IgD-negative memory B cell (primary cell): Measurements from ENCODE around the gene GCKR. TPM values are rescaled to one million over a fixed set of nuclear protein-coding genes. Genes with fewer than 3 reads are reported as not detected.

Source experiments
- H3K27ac Mint-ChIP-seq, 3 donors: one replicate each; pipeline ENCODE4 v1.8.0; 2020 to 2022; ENCODE audit warnings: mild to moderate bottlenecking in 3 of 3, mixed read lengths in 3 of 3, moderate library complexity in 1 of 3
- H3K27me3 Mint-ChIP-seq: one replicate; pipeline ENCODE4 v1.8.0; 2021; ENCODE audit warnings: mixed read lengths
- H3K36me3 Mint-ChIP-seq: one replicate; pipeline ENCODE4 v1.8.0; 2020; ENCODE audit warnings: mild to moderate bottlenecking, mixed read lengths
- H3K4me1 Mint-ChIP-seq, 3 donors: one replicate each; pipeline ENCODE4 v1.8.0; 2020 to 2022; ENCODE audit warnings: mixed read lengths in 3 of 3, mild to moderate bottlenecking in 1 of 3
- H3K4me3 Mint-ChIP-seq, 4 donors: one replicate each; pipeline ENCODE4 v1.8.0; 2020 to 2022; ENCODE audit warnings: mild to moderate bottlenecking in 4 of 4, mixed read lengths in 4 of 4, moderate library complexity in 3 of 4
- H3K9me3 Mint-ChIP-seq, 3 donors: one replicate each; pipeline ENCODE4 v1.8.0; 2020 to 2021; ENCODE audit warnings: mixed read lengths in 3 of 3, mild to moderate bottlenecking in 1 of 3
- polyA plus RNA-seq: library from polyadenylated mRNA; unstranded; fragments of 300-500 nt; fragmentation: Illumina TruSeq; gene quantifications from one replicate; pipeline ENCODE4 v1.2.3, GENCODE V29; 2021

Gene GCKR
- not detected for polyA plus RNA-seq

GRCh38 chr2:27496357-27497287 is at the start of gene GCKR:
Gene GCKR, plus strand, starts transcription at chr2:27496839. Its CDS starts 66 bp downstream, at chr2:27496905.
- Mint-ChIP-seq H3K27ac (peak within 1 kb of the TSS in 1 of 3 donors; percentile 41), H3K4me3 (peak within 1 kb of the TSS; percentile 2 to 72 (median 56)), H3K4me1 (peaks cover 3 to 8% (median 5%) of the 10 kb centered on the region in 3 donors), H3K27me3 (peaks cover 42% of the 10 kb centered on the region), H3K9me3 (no peaks in the 10 kb centered on the region), H3K36me3 (no peaks in the 10 kb centered on the region)

- H3K36me3 Mint-ChIP-seq = peaks cover 4% of the 10 kb centered on the region
- no peak overlapping the region for H3K4me3 Mint-ChIP-seq
- no peaks in the 10 kb centered on the region for H3K9me3 Mint-ChIP-seq
- no peaks in the 10 kb centered on the region for H3K4me1 Mint-ChIP-seq
- H3K27me3 Mint-ChIP-seq = no peaks in the 10 kb centered on the region
- no peak overlapping the region for H3K27ac Mint-ChIP-seq
These were observed 48.3 kb upstream of the GCKR start for GRCh38 chr2:27448381-27448780.

- peaks cover 4% of the 10 kb centered on the region for H3K36me3 Mint-ChIP-seq
- H3K27ac Mint-ChIP-seq = peak overlapping the region in 1 of 3 donors; percentile 8
- H3K27me3 Mint-ChIP-seq = no peaks in the 10 kb centered on the region
These were observed 45.5 kb upstream of the GCKR start for GRCh38 chr2:27451095-27451494.

GRCh38 chr2:27453968-27454367 is 42.7 kb upstream of the GCKR start:
- H3K27ac Mint-ChIP-seq = no peak overlapping the region
- peaks cover 12% of the 10 kb centered on the region for H3K36me3 Mint-ChIP-seq
- H3K4me1 Mint-ChIP-seq = peaks cover 0 to 2% (median 0%) of the 10 kb centered on the region in 3 donors
- no peak overlapping the region for H3K4me3 Mint-ChIP-seq
- no peaks in the 10 kb centered on the region for H3K9me3 Mint-ChIP-seq
- H3K27me3 Mint-ChIP-seq = no peaks in the 10 kb centered on the region

More at GRCh38 chr2:27451095-27451494, 45.5 kb upstream of the GCKR start:
- peaks cover 0 to 2% (median 0%) of the 10 kb centered on the region in 3 donors for H3K4me1 Mint-ChIP-seq
- no peaks in the 10 kb centered on the region for H3K9me3 Mint-ChIP-seq
- H3K4me3 Mint-ChIP-seq = no peak overlapping the region

- no peaks in the 10 kb centered on the region for H3K9me3 Mint-ChIP-seq
- no peaks in the 10 kb centered on the region for H3K4me1 Mint-ChIP-seq
- H3K36me3 Mint-ChIP-seq = peaks cover 15% of the 10 kb centered on the region
- H3K27ac Mint-ChIP-seq = no peak overlapping the region
- H3K4me3 Mint-ChIP-seq = no peak overlapping the region
- no peaks in the 10 kb centered on the region for H3K27me3 Mint-ChIP-seq
These were observed 35.5 kb upstream of the GCKR start for GRCh38 chr2:27461118-27461517.

GRCh38 chr2:27464443-27464842 is 32.2 kb upstream of the GCKR start:
- Mint-ChIP-seq H3K36me3 (peaks cover 4% of the 10 kb centered on the region), H3K9me3 (no peaks in the 10 kb centered on the region), H3K27ac (no peak overlapping the region), H3K4me3 (no peak overlapping the region), H3K27me3 (no peaks in the 10 kb centered on the region), H3K4me1 (no peaks in the 10 kb centered on the region)

- peaks cover 8% of the 10 kb centered on the region for H3K36me3 Mint-ChIP-seq
- H3K27me3 Mint-ChIP-seq = no peaks in the 10 kb centered on the region
- H3K4me1 Mint-ChIP-seq = no peaks in the 10 kb centered on the region
- H3K9me3 Mint-ChIP-seq = no peaks in the 10 kb centered on the region
- peak overlapping the region in 1 of 3 donors; percentile 34 for H3K27ac Mint-ChIP-seq
- H3K4me3 Mint-ChIP-seq = no peak overlapping the region
These were observed 24.7 kb upstream of the GCKR start for GRCh38 chr2:27471961-27472360.

GRCh38 chr2:27485496-27485895 is 11.1 kb upstream of the GCKR start:
- Mint-ChIP-seq H3K27me3 (peaks cover 1% of the 10 kb centered on the region), H3K9me3 (no peaks in the 10 kb centered on the region), H3K4me3 (no peak overlapping the region), H3K27ac (peak overlapping the region in 2 of 3 donors; percentile 33 to 61), H3K36me3 (peaks cover 9% of the 10 kb centered on the region), H3K4me1 (peaks cover 9 to 23% (median 21%) of the 10 kb centered on the region in 3 donors)

GRCh38 chr2:27489118-27489497 is 7.5 kb upstream of the GCKR start:
- Mint-ChIP-seq H3K27ac (peak overlapping the region; percentile 85 to 97 (median 97)), H3K36me3 (peaks cover 3% of the 10 kb centered on the region), H3K27me3 (peaks cover 8% of the 10 kb centered on the region), H3K9me3 (no peaks in the 10 kb centered on the region), H3K4me1 (peaks cover 9 to 23% (median 20%) of the 10 kb centered on the region in 3 donors), H3K4me3 (peak overlapping the region; percentile 74 to 95 (median 90))

GRCh38 chr2:27489498-27490397 is 6.9 kb upstream of the GCKR start, which contains the start of gene IFT172:
Gene IFT172, minus strand, starts transcription at chr2:27489743. Its CDS starts 90 bp downstream, at chr2:27489653.
- H3K9me3 Mint-ChIP-seq = no peaks in the 10 kb centered on the region
- peak within 1 kb of the TSS; percentile 85 to 97 (median 97) for H3K27ac Mint-ChIP-seq
- peaks cover 9 to 23% (median 20%) of the 10 kb centered on the region in 3 donors for H3K4me1 Mint-ChIP-seq

GRCh38 chr2:27492557-27492956 is 4.1 kb upstream of the GCKR start:
- H3K4me1 Mint-ChIP-seq = peaks cover 17 to 19% (median 19%) of the 10 kb centered on the region in 3 donors
- no peaks in the 10 kb centered on the region for H3K9me3 Mint-ChIP-seq
- H3K4me3 Mint-ChIP-seq = peak overlapping the region in 2 of 4 donors; percentile 17 to 25
- no peaks in the 10 kb centered on the region for H3K36me3 Mint-ChIP-seq
- H3K27ac Mint-ChIP-seq = no peak overlapping the region
- H3K27me3 Mint-ChIP-seq = peaks cover 37% of the 10 kb centered on the region

More at GRCh38 chr2:27489498-27490397, 6.9 kb upstream of the GCKR start, which contains the start of gene IFT172:
- peak within 1 kb of the TSS; percentile 74 to 95 (median 90) for H3K4me3 Mint-ChIP-seq
- peaks cover 3% of the 10 kb centered on the region for H3K36me3 Mint-ChIP-seq
- H3K27me3 Mint-ChIP-seq = peaks cover 13% of the 10 kb centered on the region

GRCh38 chr2:27493948-27494283 is 2.7 kb upstream of the GCKR start:
- peaks cover 41% of the 10 kb centered on the region for H3K27me3 Mint-ChIP-seq
- H3K9me3 Mint-ChIP-seq = no peaks in the 10 kb centered on the region
- H3K4me3 Mint-ChIP-seq = peak overlapping the region in 3 of 4 donors; percentile 21 to 56 (median 30)
- no peaks in the 10 kb centered on the region for H3K36me3 Mint-ChIP-seq
- no peak overlapping the region for H3K27ac Mint-ChIP-seq
- H3K4me1 Mint-ChIP-seq = peaks cover 13 to 17% (median 15%) of the 10 kb centered on the region in 3 donors

GRCh38 chr2:27494284-27494943 is 2.2 kb upstream of the GCKR start:
- Mint-ChIP-seq H3K27me3 (peaks cover 43% of the 10 kb centered on the region), H3K27ac (no peak overlapping the region)

GRCh38 chr2:27494944-27495554 is 1.6 kb upstream of the GCKR start, which contains the start of gene FNDC4:
Gene FNDC4, minus strand, starts transcription at chr2:27495200. Its CDS starts 521 bp downstream, at chr2:27494679.
- H3K4me1 Mint-ChIP-seq = peaks cover 5 to 8% (median 8%) of the 10 kb centered on the region in 3 donors
- H3K27me3 Mint-ChIP-seq = peaks cover 43% of the 10 kb centered on the region
- H3K27ac Mint-ChIP-seq = peak within 1 kb of the TSS in 1 of 3 donors; percentile 41
- H3K36me3 Mint-ChIP-seq = no peaks in the 10 kb centered on the region
- H3K9me3 Mint-ChIP-seq = no peaks in the 10 kb centered on the region
- peak within 1 kb of the TSS; percentile 50 to 72 (median 67) for H3K4me3 Mint-ChIP-seq

More at GRCh38 chr2:27494284-27494943, 2.2 kb upstream of the GCKR start:
- Mint-ChIP-seq H3K36me3 (no peaks in the 10 kb centered on the region), H3K9me3 (no peaks in the 10 kb centered on the region), H3K4me1 (peaks cover 11 to 14% (median 12%) of the 10 kb centered on the region in 3 donors), H3K4me3 (peak overlapping the region in 3 of 4 donors; percentile 29 to 68 (median 30))
